DOHH2 (cell line): ENCODE measurements around the gene CDKL4.

Experiments used
- EZH2phosphoT487 ChIP-seq: fragments of 200-600 bp; sonication (generic); IDR thresholded peaks from 2 replicates; pipeline ENCODE4 v1.6.1; 2017; ENCODE audit warnings: borderline replicate concordance, mild to moderate bottlenecking, antibody characterized with exemption, low read length, moderate library complexity, mixed read lengths
- TF ChIP-seq, protein P1 (sequence below): fragments of 200-600 bp; sonication (generic); IDR thresholded peaks from one replicate; pipeline ENCODE4 v1.5.1; 2014; ENCODE audit warnings: antibody characterized with exemption, mild to moderate bottlenecking, low read depth, low read length; ENCODE audit not compliant: poor library complexity, severe bottlenecking

DNA sequence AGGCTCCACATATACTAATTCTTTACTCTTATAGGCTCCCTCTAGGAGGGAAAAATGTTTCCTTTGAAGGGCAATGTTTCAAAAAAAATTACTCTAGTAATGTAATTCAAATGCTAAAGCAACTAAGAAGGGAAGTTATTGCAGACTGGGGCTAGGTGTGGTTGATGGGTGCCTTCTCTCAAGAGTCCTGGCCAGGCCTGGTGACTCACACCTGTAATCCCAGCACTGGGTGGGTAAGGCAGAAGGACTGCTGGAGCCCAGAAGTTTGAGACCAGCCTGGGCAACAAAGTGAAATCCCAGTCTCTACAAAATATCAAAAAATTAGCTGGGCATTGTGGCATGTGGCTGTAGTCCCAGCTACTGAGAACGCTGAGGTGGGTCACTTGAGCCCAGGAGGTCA is 31.2 kb upstream of the CDKL4 start:
- TF ChIP-seq, protein P1, sequence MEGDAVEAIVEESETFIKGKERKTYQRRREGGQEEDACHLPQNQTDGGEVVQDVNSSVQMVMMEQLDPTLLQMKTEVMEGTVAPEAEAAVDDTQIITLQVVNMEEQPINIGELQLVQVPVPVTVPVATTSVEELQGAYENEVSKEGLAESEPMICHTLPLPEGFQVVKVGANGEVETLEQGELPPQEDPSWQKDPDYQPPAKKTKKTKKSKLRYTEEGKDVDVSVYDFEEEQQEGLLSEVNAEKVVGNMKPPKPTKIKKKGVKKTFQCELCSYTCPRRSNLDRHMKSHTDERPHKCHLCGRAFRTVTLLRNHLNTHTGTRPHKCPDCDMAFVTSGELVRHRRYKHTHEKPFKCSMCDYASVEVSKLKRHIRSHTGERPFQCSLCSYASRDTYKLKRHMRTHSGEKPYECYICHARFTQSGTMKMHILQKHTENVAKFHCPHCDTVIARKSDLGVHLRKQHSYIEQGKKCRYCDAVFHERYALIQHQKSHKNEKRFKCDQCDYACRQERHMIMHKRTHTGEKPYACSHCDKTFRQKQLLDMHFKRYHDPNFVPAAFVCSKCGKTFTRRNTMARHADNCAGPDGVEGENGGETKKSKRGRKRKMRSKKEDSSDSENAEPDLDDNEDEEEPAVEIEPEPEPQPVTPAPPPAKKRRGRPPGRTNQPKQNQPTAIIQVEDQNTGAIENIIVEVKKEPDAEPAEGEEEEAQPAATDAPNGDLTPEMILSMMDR = no peak
- no peak for TF ChIP-seq EZH2phosphoT487
